Pancreas (tissue), 10 donors: Measurements from ENCODE around the gene THPO. TPM values are rescaled to one million over a fixed set of nuclear protein-coding genes. Genes with fewer than 3 reads are reported as not detected.
A peak's percentile ranks its signal among the peaks of the same experiment; 100 is the strongest.
"Not testable (repeated sequence)": the region's sequence is repeated elsewhere in the genome, so short reads cannot be mapped to it uniquely, and the experiment has no call there.

Source experiments
- ATAC-seq, 4 donors: fragments of 200-7000 bp; cut with Tn5 transposase; one replicate each; pipeline versions ENCODE4 v1.8.0 to v1.9.1; 2020; ENCODE audit warnings: mild to moderate bottlenecking in 4 of 4, moderate library complexity in 4 of 4
- DNase-seq, 6 donors: peaks; one replicate each; pipeline ENCODE4 v3.0.0-alpha.2; 2020
- FAIRE-seq: peaks from 2 replicates; lab custom pipeline; 2012; peaks lifted over from hg19 to GRCh38; lab: Jason Lieb, UNC
- H3K27ac ChIP-seq, 4 donors: fragments of 200-600 bp; sonication (generic); 1 replicate in 3 of 4; 2 replicates in 1 of 4; pipeline versions ENCODE4 v1.5.0 to v1.8.0; 2020
- H3K27me3 ChIP-seq, 4 donors: fragments of 200-600 bp; one replicate each; pipeline ENCODE4 v1.8.0; 2021
- H3K36me3 ChIP-seq, 3 donors: fragments of 200-600 bp; sonication (generic) in 1 of 3; one replicate each; pipeline versions ENCODE4 v1.5.0 to v1.8.0; 2020 to 2021
- H3K4me1 ChIP-seq, 3 donors: fragments of 200-600 bp; one replicate each; pipeline ENCODE4 v1.8.0; 2021
- H3K4me3 ChIP-seq, 4 donors: fragments of 200-600 bp; sonication (generic) in 2 of 4; one replicate each; pipeline versions ENCODE4 v1.5.0 to v1.8.0; 2020 to 2021
- H3K9me3 ChIP-seq, 4 donors: fragments of 200-600 bp; one replicate each; pipeline ENCODE4 v1.8.0; 2021
- WGBS, 2 donors: extraction: QIAGEN DNeasy Blood & Tissue Kit; methylation state at CpG; one replicate each; pipeline ENCODE4 v1.1.7; 2013; 5-methylcytosine and 5-hydroxymethylcytosine counted together
- intact Hi-C, 3 donors: fragments of 100-400 bp; cut with DNase I; formaldehyde crosslinking; loops; one replicate each; pipeline versions ENCODE4 v1.11.1 to v1.14.2; 2022
- polyA plus RNA-seq, 2 donors: library from polyadenylated mRNA; stranded (reverse); fragments of 200-250 nt; gene quantifications; one replicate each; pipeline ENCODE4 v1.2.3, GENCODE V29; 2013
- total RNA-seq, 6 donors: library from RNA; stranded (reverse); fragmentation: NEBNext Ultra II Directional in 4 of 6; extraction: Animal tissue kit (Norgen Biotek cat#: 25700) in 4 of 6; gene quantifications; one replicate each; pipeline versions ENCODE4 v1.2.1 to v1.2.4, GENCODE V29; 2021 to 2023
- TF ChIP-seq, protein P1 (sequence below), 4 donors: fragments of 200-600 bp; sonication (generic) in 3 of 4; IDR thresholded peaks; one replicate each; pipeline versions ENCODE4 v1.5.0 to v1.8.0; 2021; ENCODE audit warnings: antibody characterized with exemption in 4 of 4
- donor health status: healthy with polysubstance abuse.
- donor health status: DM: no; HTN: no; CAD: no; lungs with moderate emphysema.
- donor health status: DM: no; HTN: no; CAD: no.
- donor health status: control.
- donor health status: control.
- donor health status: Bipolar disorder and iron deficiency.
- donor health status: DM: yes; HTN: yes; CAD: no.
- donor health status: DM: no; HTN: no; CAD: no.
- donor health status: DM: no; HTN: no; CAD: no.
- donor health status: DM: yes; HTN: yes; CAD: no.

The THPO gene
- total and polyA plus RNA-seq, 8 donors: 0.28 to 1.3 (median 0.54) TPM; not detected in 1

DNA sequence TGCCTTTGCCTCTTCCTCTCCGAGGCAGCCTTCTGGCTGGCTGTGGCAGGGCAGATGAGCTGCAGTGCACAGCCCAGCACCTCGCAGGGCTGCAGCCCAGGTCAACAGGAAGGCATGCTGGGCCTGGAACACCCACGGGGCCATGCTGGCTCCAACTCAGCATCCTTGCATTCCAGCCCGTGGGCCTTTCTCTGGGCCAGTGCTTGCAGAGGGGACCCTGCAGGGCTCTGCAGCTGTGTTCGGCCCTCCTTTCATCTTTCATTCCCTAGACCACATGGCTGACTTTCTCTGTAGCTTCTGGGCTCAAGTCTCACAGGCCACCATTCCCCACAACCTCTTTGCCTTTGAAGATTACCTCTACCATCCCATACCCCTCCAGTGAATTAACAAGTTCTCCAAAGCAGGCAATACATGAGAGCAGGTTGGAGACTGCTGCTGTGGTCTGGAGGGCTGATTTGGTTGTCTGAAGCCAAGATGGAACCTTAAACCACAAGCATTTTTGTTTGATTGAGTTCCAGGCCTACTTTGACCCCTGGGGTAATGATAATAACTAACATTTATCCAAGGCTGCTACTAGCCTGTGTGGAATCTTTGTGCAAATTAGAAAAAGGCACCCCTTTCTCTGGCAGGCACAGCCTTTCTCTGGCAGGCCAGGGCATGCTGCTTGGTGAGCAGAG is 34.7 kb downstream of the THPO start:
- WGBS, 2 donors: 80 to 82% methylated on average over 5 of the region's 5 CpGs
- no peak for DNase-seq

DNA sequence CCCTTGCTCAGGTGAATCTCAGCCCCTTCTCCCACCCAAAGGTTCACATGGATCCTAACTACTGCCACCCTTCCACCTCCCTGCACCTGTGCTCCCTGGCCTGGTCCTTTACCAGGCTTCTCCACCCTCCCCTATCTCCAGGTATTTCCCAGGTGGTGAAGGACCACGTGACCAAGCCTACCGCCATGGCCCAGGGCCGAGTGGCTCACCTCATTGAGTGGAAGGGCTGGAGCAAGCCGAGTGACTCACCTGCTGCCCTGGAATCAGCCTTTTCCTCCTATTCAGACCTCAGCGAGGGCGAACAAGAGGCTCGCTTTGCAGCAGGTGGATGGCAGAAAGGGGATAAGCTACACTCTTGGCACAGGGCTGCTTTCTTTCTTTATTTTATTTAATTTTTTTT is 36.1 kb downstream of the THPO start:
- Histone ChIP-seq H3K4me3 (no peak overlapping the region), H3K27me3 (no peaks in the 10 kb centered on the region), H3K27ac (peak overlapping the region in 1 of 4 donors; percentile 22), H3K36me3 (no peaks in the 10 kb centered on the region), H3K9me3 (no peaks in the 10 kb centered on the region), H3K4me1 (peaks cover 0 to 6% (median 0%) of the 10 kb centered on the region in 3 donors)
- DNase-seq (peak in 5 of 6 donors; percentile 69 to 92 (median 88)), FAIRE-seq (no peak), ATAC-seq (peak; percentile 80 to 89 (median 82))
- TF ChIP-seq, protein P1, sequence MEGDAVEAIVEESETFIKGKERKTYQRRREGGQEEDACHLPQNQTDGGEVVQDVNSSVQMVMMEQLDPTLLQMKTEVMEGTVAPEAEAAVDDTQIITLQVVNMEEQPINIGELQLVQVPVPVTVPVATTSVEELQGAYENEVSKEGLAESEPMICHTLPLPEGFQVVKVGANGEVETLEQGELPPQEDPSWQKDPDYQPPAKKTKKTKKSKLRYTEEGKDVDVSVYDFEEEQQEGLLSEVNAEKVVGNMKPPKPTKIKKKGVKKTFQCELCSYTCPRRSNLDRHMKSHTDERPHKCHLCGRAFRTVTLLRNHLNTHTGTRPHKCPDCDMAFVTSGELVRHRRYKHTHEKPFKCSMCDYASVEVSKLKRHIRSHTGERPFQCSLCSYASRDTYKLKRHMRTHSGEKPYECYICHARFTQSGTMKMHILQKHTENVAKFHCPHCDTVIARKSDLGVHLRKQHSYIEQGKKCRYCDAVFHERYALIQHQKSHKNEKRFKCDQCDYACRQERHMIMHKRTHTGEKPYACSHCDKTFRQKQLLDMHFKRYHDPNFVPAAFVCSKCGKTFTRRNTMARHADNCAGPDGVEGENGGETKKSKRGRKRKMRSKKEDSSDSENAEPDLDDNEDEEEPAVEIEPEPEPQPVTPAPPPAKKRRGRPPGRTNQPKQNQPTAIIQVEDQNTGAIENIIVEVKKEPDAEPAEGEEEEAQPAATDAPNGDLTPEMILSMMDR (IDR thresholded peaks at IDR 0.05): no peak
- WGBS, 2 donors: 54 to 58% methylated on average over 7 of the region's 7 CpGs
- intact Hi-C loops: no loop called here

More for the DNA sequence above, 34.7 kb downstream of the THPO start:
- Histone ChIP-seq H3K27ac (no peak overlapping the region), H3K4me3 (no peak overlapping the region), H3K9me3 (no peaks in the 10 kb centered on the region), H3K36me3 (no peaks in the 10 kb centered on the region), H3K27me3 (no peaks in the 10 kb centered on the region), H3K4me1 (no peaks in the 10 kb centered on the region)
- TF ChIP-seq, protein P1 (IDR thresholded peaks at IDR 0.05): no peak
- ATAC-seq (no peak), FAIRE-seq (no peak)
- intact Hi-C loops: no loop called here

DNA sequence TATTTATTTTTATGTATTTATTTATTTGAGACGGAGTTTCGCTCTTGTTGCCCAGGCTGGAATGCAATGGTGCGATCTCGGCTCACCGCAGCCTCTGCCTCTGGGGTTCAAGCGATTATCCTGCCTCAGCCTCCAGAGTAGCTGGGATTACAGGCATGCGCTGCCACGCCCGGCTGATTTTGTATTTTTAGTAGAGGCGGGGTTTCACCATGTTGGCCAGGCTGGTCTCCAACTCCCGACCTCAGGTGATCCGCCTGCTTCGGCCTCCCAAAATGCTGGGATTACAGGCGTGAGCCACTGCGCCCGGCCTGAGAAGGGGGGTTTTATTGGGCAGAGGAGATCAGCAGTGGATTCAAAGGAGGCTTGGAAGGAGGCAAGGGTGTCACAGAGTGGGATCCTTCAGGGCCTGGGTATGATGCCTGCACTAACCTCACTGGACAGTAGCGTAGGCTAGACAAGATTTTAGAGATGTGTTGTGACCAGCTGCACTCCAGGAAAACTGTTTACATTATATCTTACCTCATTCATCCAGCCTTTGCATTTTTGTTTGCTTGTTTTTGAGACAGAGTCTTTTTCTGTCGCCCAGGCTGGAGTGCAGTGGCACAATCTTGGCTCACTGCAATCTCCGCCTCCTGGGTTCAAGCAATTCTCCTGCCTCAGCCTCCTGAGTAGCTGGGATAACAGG is 38.4 kb downstream of the THPO start:
- peaks cover 0 to 11% (median 0%) of the 10 kb centered on the region in 3 donors for H3K4me1 ChIP-seq
- DNase-seq, H3K27me3 ChIP-seq, ATAC-seq, H3K9me3 ChIP-seq, FAIRE-seq, H3K27ac ChIP-seq, H3K4me3 ChIP-seq, H3K36me3 ChIP-seq, intact Hi-C loops: not testable (repeated sequence)
- WGBS, 2 donors: 92 to 95% methylated on average over 19 of the region's 19 CpGs

DNA sequence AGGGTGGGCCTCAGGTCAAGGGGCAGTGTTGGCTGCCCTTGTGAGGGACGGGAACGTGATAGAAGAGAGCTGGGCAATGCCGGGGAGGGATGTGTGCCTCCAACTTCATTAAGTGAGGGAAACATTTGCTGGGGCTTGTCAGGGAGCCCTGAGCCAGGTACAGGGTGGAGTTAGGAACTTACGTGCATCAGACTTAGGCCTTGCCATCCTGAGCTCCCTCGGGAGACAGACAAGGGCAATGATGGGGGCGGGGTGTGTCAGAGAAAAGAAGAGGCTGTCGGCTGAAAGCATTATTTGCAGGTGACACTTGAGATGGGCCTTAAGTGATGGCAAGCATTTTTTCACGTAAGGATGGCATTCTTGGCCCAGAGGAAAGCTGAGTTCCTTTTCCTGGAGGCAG is 39.0 kb downstream of the THPO start:
- intact Hi-C loops: no loop called here
- DNase-seq (no peak), ATAC-seq (no peak), FAIRE-seq (no peak)
- 79 to 81% methylated on average over 8 of the region's 8 CpGs for WGBS, 2 donors
- Histone ChIP-seq H3K36me3 (peaks cover 0 to 7% (median 0%) of the 10 kb centered on the region in 3 donors), H3K4me1 (peaks cover 0 to 11% (median 0%) of the 10 kb centered on the region in 3 donors), H3K4me3 (peak overlapping the region in 1 of 4 donors; percentile 19), H3K27me3 (no peaks in the 10 kb centered on the region), H3K27ac (no peak overlapping the region), H3K9me3 (no peaks in the 10 kb centered on the region)
- TF ChIP-seq, protein P1 (IDR thresholded peaks at IDR 0.05): no peak

DNA sequence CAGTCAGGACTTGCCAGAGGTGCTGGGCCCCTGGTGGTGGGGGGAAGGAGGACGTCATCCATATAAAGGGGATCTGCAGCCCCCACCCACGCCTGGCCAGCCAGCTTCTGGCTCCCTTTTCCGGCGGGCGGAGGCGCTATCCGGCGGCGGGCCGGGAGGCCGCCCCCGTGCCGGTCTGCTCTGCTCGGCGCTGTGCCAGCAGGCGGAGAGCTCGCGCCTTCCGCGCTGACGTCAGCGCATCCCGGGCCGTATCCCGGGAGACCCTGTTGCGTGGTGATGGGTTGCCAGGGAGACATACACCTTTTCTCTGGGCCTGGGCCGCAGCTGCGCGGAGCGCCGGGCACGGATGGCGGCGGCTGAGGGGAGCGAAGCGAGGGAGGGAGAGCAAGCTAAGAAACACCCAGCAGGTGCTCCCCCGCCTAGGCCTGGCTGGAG is 39.5 kb downstream of the THPO start:
- WGBS, 2 donors: 65 to 66% methylated on average over 33 to 37 of the region's 37 CpGs
- H3K4me1 ChIP-seq: peaks cover 0 to 11% (median 0%) of the 10 kb centered on the region in 3 donors
- TF ChIP-seq, protein P1 (IDR thresholded peaks at IDR 0.05): no peak

More for the DNA sequence above, 39.5 kb downstream of the THPO start:
- H3K4me3 ChIP-seq: peak overlapping the region in 1 of 4 donors; percentile 19
- H3K27ac ChIP-seq: peak overlapping the region in 1 of 4 donors; percentile 93
- DNase-seq (peak in 3 of 6 donors; percentile 46 to 76 (median 68)), ATAC-seq (peak in 2 of 4 donors; percentile 23 to 40), FAIRE-seq (no peak)
- intact Hi-C loops: no loop called here
- peaks cover 0 to 9% (median under 1%) of the 10 kb centered on the region in 3 donors for H3K36me3 ChIP-seq
- no peaks in the 10 kb centered on the region for H3K9me3 ChIP-seq
- no peaks in the 10 kb centered on the region for H3K27me3 ChIP-seq
